Measurements from ENCODE around the gene TMEM132E.
"Not testable (repeated sequence)": the region's sequence is repeated elsewhere in the genome, so short reads cannot be mapped to it uniquely, and the experiment has no call there.

The TMEM132E gene, protein sequence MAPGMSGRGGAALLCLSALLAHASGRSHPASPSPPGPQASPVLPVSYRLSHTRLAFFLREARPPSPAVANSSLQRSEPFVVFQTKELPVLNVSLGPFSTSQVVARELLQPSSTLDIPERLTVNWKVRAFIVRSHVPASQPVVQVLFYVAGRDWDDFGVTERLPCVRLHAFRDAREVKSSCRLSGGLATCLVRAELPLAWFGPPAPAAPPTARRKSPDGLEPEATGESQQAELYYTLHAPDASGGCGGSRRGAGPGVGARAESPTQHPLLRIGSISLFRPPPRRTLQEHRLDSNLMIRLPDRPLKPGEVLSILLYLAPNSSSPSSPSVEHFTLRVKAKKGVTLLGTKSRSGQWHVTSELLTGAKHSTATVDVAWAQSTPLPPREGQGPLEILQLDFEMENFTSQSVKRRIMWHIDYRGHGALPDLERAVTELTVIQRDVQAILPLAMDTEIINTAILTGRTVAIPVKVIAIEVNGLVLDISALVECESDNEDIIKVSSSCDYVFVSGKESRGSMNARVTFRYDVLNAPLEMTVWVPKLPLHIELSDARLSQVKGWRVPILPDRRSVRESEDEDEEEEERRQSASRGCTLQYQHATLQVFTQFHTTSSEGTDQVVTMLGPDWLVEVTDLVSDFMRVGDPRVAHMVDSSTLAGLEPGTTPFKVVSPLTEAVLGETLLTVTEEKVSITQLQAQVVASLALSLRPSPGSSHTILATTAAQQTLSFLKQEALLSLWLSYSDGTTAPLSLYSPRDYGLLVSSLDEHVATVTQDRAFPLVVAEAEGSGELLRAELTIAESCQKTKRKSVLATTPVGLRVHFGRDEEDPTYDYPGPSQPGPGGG (N-terminal part only)

DNA sequence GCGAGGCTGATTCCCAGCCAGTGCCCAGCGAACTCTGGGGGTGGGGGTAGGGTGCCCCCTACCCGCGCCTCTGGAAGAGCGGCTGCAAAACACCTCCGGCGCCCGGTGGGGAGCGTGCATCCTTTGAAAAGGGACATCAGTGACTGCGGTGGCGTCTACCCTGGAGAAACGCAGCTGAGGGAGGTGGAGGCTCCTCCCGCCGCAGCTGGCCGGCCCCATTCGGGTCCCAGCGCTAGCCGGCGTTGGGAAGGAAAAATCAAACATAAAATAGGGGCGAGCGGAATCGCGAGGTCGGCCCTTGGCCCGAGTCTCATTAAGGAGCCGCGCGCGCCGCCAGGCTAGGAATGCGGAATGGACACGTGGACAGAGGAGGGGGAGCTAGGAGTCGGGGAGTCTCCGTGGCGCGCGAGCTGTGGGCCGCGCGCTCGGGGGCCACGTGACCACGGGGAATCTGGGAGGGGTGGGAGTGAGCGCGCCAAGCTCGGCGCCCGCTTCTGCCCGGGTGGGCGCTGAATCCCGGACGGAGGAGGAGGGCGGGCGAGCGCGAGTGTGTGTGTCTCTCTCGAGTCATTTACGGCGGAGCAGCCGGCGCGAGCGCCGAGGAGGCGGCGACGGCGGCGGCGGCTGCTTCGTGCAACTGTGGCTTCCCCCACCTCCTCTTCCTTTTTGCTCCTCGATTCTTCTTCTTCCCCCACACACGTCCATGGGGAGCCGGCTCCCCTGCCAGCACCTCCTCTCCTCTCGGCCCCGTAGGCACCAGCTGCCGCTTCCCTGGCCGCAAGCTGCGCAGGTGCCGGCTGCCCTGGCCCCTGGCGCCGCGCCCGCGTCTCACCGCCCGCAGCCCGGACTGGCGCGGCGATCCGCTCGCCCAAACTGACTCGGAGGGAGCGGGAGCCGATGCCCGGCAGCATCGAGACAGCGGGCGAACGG is at the start of gene TMEM132E:
TSS of gene TMEM132E (plus strand) at position 566 of the 930 bp plus-strand sequence. CDS start 1,495 bp downstream, outside the sequence.
- peak; percentile 12 for DNase-seq (ENCODE audit: low read depth)
- H3K4me3 ChIP-seq (ENCODE audit: low read depth, low read length) = peak within 1 kb of the TSS; percentile 45
- TF ChIP-seq, protein P1, sequence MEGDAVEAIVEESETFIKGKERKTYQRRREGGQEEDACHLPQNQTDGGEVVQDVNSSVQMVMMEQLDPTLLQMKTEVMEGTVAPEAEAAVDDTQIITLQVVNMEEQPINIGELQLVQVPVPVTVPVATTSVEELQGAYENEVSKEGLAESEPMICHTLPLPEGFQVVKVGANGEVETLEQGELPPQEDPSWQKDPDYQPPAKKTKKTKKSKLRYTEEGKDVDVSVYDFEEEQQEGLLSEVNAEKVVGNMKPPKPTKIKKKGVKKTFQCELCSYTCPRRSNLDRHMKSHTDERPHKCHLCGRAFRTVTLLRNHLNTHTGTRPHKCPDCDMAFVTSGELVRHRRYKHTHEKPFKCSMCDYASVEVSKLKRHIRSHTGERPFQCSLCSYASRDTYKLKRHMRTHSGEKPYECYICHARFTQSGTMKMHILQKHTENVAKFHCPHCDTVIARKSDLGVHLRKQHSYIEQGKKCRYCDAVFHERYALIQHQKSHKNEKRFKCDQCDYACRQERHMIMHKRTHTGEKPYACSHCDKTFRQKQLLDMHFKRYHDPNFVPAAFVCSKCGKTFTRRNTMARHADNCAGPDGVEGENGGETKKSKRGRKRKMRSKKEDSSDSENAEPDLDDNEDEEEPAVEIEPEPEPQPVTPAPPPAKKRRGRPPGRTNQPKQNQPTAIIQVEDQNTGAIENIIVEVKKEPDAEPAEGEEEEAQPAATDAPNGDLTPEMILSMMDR (conservative IDR thresholded peaks at IDR 0.05; ENCODE audit: low read depth, low read length) = no peak

DNA sequence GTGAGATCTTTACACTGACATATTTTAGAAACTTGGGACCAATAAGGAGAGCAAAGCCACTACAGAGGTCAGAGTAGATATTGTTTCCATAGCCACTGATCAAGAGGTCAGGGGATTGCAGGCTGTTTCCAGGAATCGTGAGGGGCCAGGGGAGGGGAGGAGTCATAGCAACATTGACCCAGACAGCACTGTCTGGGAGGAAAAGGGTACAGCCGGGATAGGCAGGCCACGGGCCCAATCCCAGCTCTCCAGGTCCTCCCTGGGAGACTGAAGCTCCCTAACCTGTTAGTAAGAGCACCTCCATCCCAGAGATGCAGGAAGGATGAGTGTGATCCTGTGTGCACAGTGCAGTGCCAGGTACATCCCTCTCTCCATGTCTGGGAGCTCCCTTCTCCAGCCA is 48.5 kb upstream of the TMEM132E start:
- TF ChIP-seq, protein P1 (conservative IDR thresholded peaks at IDR 0.05; ENCODE audit: low read depth, low read length) = no peak
- no peak for DNase-seq (ENCODE audit: low read depth)
- no peak overlapping the region for H3K4me3 ChIP-seq (ENCODE audit: low read depth, low read length)

DNA sequence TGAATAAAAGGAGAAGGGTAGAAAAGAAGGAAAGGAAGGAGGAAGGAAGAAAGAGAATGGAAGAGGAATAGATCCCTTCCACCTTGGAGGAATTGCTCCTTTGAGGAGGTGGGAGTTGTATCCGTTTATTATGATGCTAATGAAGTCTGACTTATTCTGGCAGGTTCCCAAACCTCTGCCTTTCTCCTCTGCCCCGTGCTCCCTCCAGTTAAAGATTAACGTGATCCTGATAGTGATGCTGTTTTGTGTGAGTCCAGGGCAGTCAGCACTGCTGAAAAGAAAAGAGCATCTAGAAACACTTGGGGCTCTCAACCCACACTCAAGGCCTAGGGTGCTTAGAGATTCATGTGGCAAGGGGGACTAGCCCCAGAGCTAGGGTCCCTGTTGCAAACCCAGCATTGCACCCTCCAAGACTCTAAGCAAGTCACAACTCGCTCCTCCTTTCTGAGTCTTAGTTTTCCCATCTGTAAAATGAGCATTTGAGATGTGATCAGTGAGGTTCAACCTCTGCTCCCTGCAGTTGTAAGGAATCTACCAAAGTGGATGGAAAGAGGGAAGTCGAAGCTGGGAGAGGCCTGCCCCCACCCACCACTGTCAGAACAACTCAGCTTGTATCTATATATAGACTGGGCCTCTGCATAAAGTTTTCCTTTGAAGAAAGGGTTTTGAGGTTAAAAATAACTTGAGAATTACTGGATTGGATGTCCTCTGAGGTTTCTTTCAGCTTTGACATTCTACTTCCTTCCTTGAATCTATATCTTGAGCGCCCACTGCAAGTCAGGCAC is 46.9 kb upstream of the TMEM132E start:
- TF ChIP-seq, protein P1 (conservative IDR thresholded peaks at IDR 0.05; ENCODE audit: low read depth, low read length) = no peak
- DNase-seq (ENCODE audit: low read depth) = no peak
- H3K4me3 ChIP-seq (ENCODE audit: low read depth, low read length) = no peak overlapping the region

DNA sequence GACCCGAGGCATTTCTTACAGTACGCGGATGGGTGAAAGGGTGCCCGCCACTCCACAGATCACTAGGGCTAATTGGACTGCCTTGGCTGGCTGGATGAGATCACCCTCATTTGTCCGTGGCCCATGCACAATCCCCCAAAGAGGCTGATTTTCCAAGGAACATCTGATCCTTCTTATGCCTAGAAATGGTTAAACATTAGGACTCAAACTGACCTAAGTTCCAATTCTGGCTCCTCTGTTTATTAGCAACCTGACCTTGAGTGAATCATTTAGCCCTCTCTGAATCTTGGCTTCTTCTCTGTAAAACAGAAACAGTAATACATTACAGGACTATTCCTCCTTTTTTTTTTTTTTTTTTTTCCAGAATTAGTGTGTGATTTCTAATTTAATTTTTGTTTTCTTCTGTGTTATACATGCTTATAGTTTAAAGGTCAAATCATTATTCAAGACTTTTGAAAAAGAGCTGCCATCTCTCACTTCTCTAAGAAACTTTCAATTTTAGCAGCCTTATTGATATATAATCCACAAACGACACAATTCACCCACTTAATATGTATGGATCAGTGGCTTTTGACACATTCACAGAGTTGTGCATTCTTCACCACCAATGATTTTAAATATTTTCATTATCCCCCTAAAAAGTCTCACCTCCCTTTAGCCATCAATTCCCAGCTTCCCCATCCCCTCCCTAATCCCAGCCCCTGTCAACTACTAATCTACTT is 45.4 kb upstream of the TMEM132E start:
- H3K4me3 ChIP-seq (ENCODE audit: low read depth, low read length) = no peak overlapping the region
- DNase-seq (ENCODE audit: low read depth) = no peak
- TF ChIP-seq, protein P1 (conservative IDR thresholded peaks at IDR 0.05; ENCODE audit: low read depth, low read length) = no peak

DNA sequence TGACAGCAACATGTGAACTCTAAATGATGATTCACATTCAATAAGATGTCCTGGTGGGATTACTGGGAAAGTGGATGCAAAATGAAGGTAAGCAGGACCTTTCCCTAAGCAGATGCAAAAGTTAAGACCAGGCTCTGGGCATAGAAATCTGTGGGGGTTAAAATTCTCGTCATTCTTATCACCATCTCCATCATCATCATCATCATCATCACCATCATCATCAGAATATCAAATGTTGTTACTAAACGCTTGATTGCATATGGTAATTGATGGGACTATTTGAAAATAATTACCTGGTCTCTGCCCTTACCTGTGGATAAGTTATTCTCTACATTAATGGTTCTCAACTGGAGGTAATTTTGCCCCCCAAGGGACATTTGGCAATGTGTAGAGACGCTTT is 41.9 kb upstream of the TMEM132E start:
- H3K4me3 ChIP-seq (ENCODE audit: low read depth, low read length) = no peak overlapping the region
- TF ChIP-seq, protein P1 (conservative IDR thresholded peaks at IDR 0.05; ENCODE audit: low read depth, low read length) = no peak
- no peak for DNase-seq (ENCODE audit: low read depth)

DNA sequence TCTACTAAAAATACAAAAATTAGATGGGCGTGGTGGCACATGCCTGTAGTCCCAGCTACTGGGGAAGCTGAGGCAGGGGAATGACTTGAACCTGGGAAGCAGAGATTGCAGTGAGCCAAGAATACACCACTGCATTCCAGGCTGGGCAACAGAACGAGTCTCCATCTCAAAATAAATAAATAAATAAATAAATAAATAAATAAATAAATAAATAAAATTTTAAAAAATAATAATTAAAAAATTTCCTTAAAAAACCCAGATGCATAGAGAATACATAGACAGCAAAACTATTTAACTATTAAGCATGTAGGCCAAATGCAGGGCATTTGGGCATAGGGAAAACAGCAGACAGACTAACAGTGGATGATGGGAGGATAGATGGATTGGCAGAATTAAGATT is 40.8 kb upstream of the TMEM132E start:
- not testable (repeated sequence) for H3K4me3 ChIP-seq (ENCODE audit: low read depth, low read length); DNase-seq (ENCODE audit: low read depth)
